Trophoblast cell (in vitro differentiated cells and primary cell): ENCODE results near the gene HOXA5.

ENCODE experiments used
- DNase-seq, 2 donors: peaks; one replicate each; pipeline ENCODE4 v3.0.0-alpha.2; 2016
- H2AFZ ChIP-seq: 2 replicates; pipeline ENCODE4 v1.6.1; 2013; ENCODE audit warnings: low read length, moderate library complexity, mild to moderate bottlenecking; ENCODE audit not compliant: insufficient read depth, poor library complexity
- H2AK5ac ChIP-seq: 2 replicates; pipeline ENCODE4 v1.6.1; 2013; ENCODE audit warnings: mild to moderate bottlenecking, low read length
- H2BK120ac ChIP-seq: 2 replicates; pipeline ENCODE4 v1.6.1; 2013; ENCODE audit warnings: low read length, mild to moderate bottlenecking, moderate library complexity; ENCODE audit not compliant: insufficient read depth, poor library complexity
- H2BK12ac ChIP-seq: 2 replicates; pipeline ENCODE4 v1.6.1; 2013; ENCODE audit warnings: mild to moderate bottlenecking, low read length, moderate library complexity
- H2BK5ac ChIP-seq: 2 replicates; pipeline ENCODE4 v1.6.1; 2013; ENCODE audit warnings: low read length, low read depth, moderate library complexity, mild to moderate bottlenecking; ENCODE audit not compliant: poor library complexity
- H3K14ac ChIP-seq: 2 replicates; pipeline ENCODE4 v1.6.1; 2013; ENCODE audit warnings: mild to moderate bottlenecking, low read length
- H3K18ac ChIP-seq: 2 replicates; pipeline ENCODE4 v1.6.1; 2013; ENCODE audit warnings: mild to moderate bottlenecking, low read length
- H3K23ac ChIP-seq: 2 replicates; pipeline ENCODE4 v1.6.1; 2013; ENCODE audit warnings: low read length
- H3K27ac ChIP-seq: 2 replicates; pipeline ENCODE4 v1.5.1; 2013; ENCODE audit warnings: low read depth, mild to moderate bottlenecking, inconsistent platforms, low read length, moderate library complexity
- H3K27me3 ChIP-seq: 2 replicates; pipeline ENCODE4 v1.6.1; 2013; ENCODE audit warnings: inconsistent platforms, mild to moderate bottlenecking, low read length, moderate library complexity; ENCODE audit not compliant: insufficient read depth
- H3K36me3 ChIP-seq, 2 experiments: 1 replicate in 1 of 2; 2 replicates in 1 of 2; pipeline ENCODE4 v1.6.1; 2013; ENCODE audit warnings: low read length in 2 of 2, mild to moderate bottlenecking in 2 of 2, moderate library complexity in 1 of 2; ENCODE audit not compliant: insufficient read depth in 2 of 2, control insufficient read depth in 1 of 2
- H3K4ac ChIP-seq: 2 replicates; pipeline ENCODE4 v1.6.1; 2013; ENCODE audit warnings: low read depth, mild to moderate bottlenecking, low read length, moderate library complexity
- H3K4me1 ChIP-seq, 2 experiments: 1 replicate in 1 of 2; 2 replicates in 1 of 2; pipeline ENCODE4 v1.6.1; 2013; ENCODE audit warnings: low read length in 2 of 2, mild to moderate bottlenecking in 2 of 2, moderate library complexity in 1 of 2; ENCODE audit not compliant: insufficient read depth in 2 of 2, control insufficient read depth in 1 of 2
- H3K4me2 ChIP-seq: 2 replicates; pipeline ENCODE4 v1.6.1; 2013; ENCODE audit warnings: inconsistent platforms, mild to moderate bottlenecking, low read length, moderate library complexity
- H3K4me3 ChIP-seq: 2 replicates; pipeline ENCODE4 v1.5.1; 2013; ENCODE audit warnings: mild to moderate bottlenecking, low read depth, low read length, inconsistent platforms
- H3K79me1 ChIP-seq: one replicate; pipeline ENCODE4 v1.6.1; 2013; ENCODE audit warnings: low read length
- H3K79me2 ChIP-seq: 2 replicates; pipeline ENCODE4 v1.6.1; 2013; ENCODE audit warnings: low read length, mild to moderate bottlenecking; ENCODE audit not compliant: control insufficient read depth, insufficient read depth, poor library complexity
- H3K9ac ChIP-seq: 2 replicates; pipeline ENCODE4 v1.6.1; 2013; ENCODE audit warnings: mild to moderate bottlenecking, low read length
- H3K9me3 ChIP-seq: 2 replicates; pipeline ENCODE4 v1.6.1; 2013; ENCODE audit warnings: low read depth, mild to moderate bottlenecking, control low read depth, inconsistent platforms, low read length; ENCODE audit not compliant: insufficient read depth
- H4K12ac ChIP-seq: 2 replicates; pipeline ENCODE4 v1.6.1; 2013; ENCODE audit warnings: low read depth, mild to moderate bottlenecking, low read length, moderate library complexity
- H4K8ac ChIP-seq: 2 replicates; pipeline ENCODE4 v1.6.1; 2013; ENCODE audit warnings: low read depth, mild to moderate bottlenecking, low read length, moderate library complexity
- H4K91ac ChIP-seq: one replicate; pipeline ENCODE4 v1.6.1; 2013; ENCODE audit warnings: low read depth, mild to moderate bottlenecking, low read length, moderate library complexity
- WGBS: extraction: QIAGEN DNeasy Blood & Tissue Kit; methylation state at CpG from one replicate; pipeline ENCODE4 v1.1.7; 2013; ENCODE audit warnings: missing lambda C conversion rate; ENCODE audit not compliant: insufficient read length, insufficient coverage; ENCODE audit errors: extremely low coverage; 5-methylcytosine and 5-hydroxymethylcytosine counted together

Gene HOXA5

DNA sequence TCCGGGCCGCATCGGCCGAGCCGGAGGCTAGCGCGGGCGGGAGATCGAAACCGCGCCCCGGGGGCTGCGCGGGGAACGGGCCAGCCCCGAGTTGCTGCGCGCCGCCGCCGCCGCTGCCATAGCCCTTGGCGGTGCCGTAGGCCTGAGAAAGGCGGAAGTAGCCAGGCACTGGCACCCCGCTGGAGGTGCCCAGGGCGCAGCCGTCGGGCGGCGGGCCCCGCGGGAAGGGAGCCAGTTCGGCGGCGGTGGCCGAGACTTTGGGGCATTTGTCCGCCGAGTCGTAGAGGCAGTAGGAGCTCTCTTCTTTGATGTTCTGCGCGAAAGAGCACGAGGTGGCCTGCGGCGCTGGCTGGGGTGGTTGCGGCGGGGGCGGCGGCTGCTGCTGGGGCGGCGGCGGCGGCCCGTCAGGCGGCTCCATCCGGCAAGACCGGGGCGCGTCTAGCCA is 30.1 kb upstream of the HOXA5 start:
- DNase-seq = peak in 1 of 2 donors; percentile 40
- H3K27me3 ChIP-seq = peaks cover 88% of the 10 kb centered on the region
- H3K4ac ChIP-seq = no peak overlapping the region
- H3K4me2 ChIP-seq = peak overlapping the region; percentile 51
- no peak overlapping the region for H3K27ac ChIP-seq
- no peak overlapping the region for H3K23ac ChIP-seq
- H3K14ac ChIP-seq = no peak overlapping the region
- no peak overlapping the region for H4K8ac ChIP-seq
- H2BK12ac ChIP-seq = no peak overlapping the region
- peaks cover 6 to 20% of the 10 kb centered on the region in 2 experiments for H3K4me1 ChIP-seq
- H4K12ac ChIP-seq = no peak overlapping the region
- H4K91ac ChIP-seq = no peak overlapping the region
- no peak overlapping the region for H2BK5ac ChIP-seq
- no peak overlapping the region for H2AK5ac ChIP-seq
- peak overlapping the region; percentile 25 for H3K4me3 ChIP-seq
- no CpG with 5 or more reads among the region's 59 CpGs for WGBS
- no peak overlapping the region for H3K18ac ChIP-seq
- H3K36me3 ChIP-seq = no peaks in the 10 kb centered on the region
- H3K79me1 ChIP-seq = no peaks in the 10 kb centered on the region
- no peaks in the 10 kb centered on the region for H3K79me2 ChIP-seq
- peak overlapping the region; percentile 54 for H2AFZ ChIP-seq
- H3K9ac ChIP-seq = no peak overlapping the region
- no peak overlapping the region for H2BK120ac ChIP-seq
- H3K9me3 ChIP-seq = peaks cover 44% of the 10 kb centered on the region

DNA sequence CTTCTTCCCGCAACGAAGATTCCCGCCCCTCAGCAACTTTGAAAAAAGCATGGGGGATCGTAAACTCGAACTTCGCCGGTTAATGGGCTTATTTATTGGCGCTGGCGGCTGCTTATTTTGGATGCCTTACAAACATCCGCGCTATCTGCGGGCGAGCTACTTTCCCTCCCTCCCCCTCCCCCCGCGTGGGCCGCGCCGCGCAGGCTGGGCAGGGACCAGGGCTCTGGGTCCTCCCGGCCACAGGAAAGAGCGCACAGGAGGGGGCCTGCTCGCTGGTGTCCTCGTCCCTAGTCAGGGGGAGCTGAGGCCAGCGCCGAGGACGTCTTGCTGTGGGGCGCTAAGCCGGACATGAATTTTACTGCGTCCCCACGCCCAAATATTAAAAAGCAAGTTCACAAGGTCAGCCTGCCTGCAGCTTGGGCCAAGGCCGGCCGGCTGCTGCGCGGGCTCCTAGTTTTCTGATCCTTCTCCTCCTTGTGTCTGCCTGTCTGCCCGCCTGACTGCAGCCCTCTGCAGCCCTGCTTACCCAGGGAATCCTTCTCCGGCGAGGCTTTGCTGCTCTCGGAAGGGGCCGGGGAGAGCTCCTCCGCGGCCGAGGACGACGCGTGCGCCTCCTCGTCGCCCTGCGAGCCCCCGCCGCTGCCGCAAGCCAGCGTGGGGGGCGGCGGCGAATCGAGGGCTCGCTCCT is 29.5 kb upstream of the HOXA5 start:
- H4K8ac ChIP-seq = no peak overlapping the region
- no peak overlapping the region for H3K4ac ChIP-seq
- H3K4me1 ChIP-seq = peaks cover 6 to 20% of the 10 kb centered on the region in 2 experiments
- WGBS = no CpG with 5 or more reads among the region's 58 CpGs
- H2AFZ ChIP-seq = peak overlapping the region; percentile 54
- no peak overlapping the region for H2BK120ac ChIP-seq
- peaks cover 48% of the 10 kb centered on the region for H3K9me3 ChIP-seq
- H4K91ac ChIP-seq = no peak overlapping the region
- no peak overlapping the region for H3K27ac ChIP-seq
- H3K14ac ChIP-seq = no peak overlapping the region
- no peak overlapping the region for H2AK5ac ChIP-seq
- no peaks in the 10 kb centered on the region for H3K79me1 ChIP-seq
- no peaks in the 10 kb centered on the region for H3K36me3 ChIP-seq
- DNase-seq = peak in 1 of 2 donors; percentile 39
- H3K23ac ChIP-seq = no peak overlapping the region
- H2BK12ac ChIP-seq = no peak overlapping the region
- no peaks in the 10 kb centered on the region for H3K79me2 ChIP-seq
- no peak overlapping the region for H4K12ac ChIP-seq
- H2BK5ac ChIP-seq = no peak overlapping the region
- peak overlapping the region; percentile 25 for H3K4me3 ChIP-seq
- peaks cover 90% of the 10 kb centered on the region for H3K27me3 ChIP-seq
- H3K9ac ChIP-seq = no peak overlapping the region
- no peak overlapping the region for H3K18ac ChIP-seq
- H3K4me2 ChIP-seq = peak overlapping the region; percentile 51

DNA sequence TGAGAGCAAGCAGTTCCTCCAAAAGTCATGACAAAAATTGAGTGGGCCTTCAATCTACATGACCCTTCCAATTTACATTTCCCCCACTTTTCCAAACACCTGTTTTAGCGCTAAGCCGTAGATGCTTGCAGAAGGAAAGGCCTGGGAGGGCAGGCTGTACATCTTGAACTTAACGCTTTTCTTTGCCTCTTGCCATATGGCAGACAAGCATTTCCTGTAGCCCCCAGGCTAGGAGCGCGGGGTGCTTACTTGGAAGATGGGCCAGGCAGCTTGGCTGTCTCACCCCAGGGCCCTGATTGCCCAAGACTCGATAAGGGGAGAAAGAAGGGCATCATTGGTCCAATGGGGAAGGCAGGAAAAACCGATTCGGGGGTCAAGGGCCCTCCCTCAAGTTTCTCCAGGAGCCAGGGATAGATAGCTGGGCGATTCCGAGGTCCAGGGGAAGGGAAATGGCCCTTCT is 28.9 kb upstream of the HOXA5 start:
- peaks cover 6 to 20% of the 10 kb centered on the region in 2 experiments for H3K4me1 ChIP-seq
- H3K4me3 ChIP-seq = no peak overlapping the region
- no peak overlapping the region for H2BK120ac ChIP-seq
- H3K23ac ChIP-seq = no peak overlapping the region
- H3K27ac ChIP-seq = no peak overlapping the region
- H3K79me1 ChIP-seq = no peaks in the 10 kb centered on the region
- H3K36me3 ChIP-seq = no peaks in the 10 kb centered on the region
- H3K9ac ChIP-seq = no peak overlapping the region
- H3K18ac ChIP-seq = no peak overlapping the region
- no peak overlapping the region for H2BK12ac ChIP-seq
- H4K8ac ChIP-seq = no peak overlapping the region
- no peak overlapping the region for H2AFZ ChIP-seq
- H4K91ac ChIP-seq = no peak overlapping the region
- DNase-seq = no peak
- H3K79me2 ChIP-seq = no peaks in the 10 kb centered on the region
- H4K12ac ChIP-seq = no peak overlapping the region
- H3K14ac ChIP-seq = no peak overlapping the region
- peaks cover 48% of the 10 kb centered on the region for H3K9me3 ChIP-seq
- H2AK5ac ChIP-seq = no peak overlapping the region
- no peak overlapping the region for H3K4me2 ChIP-seq
- H3K4ac ChIP-seq = no peak overlapping the region
- no peak overlapping the region for H2BK5ac ChIP-seq
- WGBS = no CpG with 5 or more reads among the region's 10 CpGs
- H3K27me3 ChIP-seq = peaks cover 89% of the 10 kb centered on the region

GRCh38 chr7:27171637-27172314 is 28.3 kb upstream of the HOXA5 start:
- Histone ChIP-seq H4K91ac (no peak overlapping the region), H3K4me2 (no peak overlapping the region), H3K27ac (no peak overlapping the region), H3K27me3 (peaks cover 89% of the 10 kb centered on the region), H2BK12ac (no peak overlapping the region), H3K79me2 (no peaks in the 10 kb centered on the region), H3K4me1 (peaks cover 6 to 20% of the 10 kb centered on the region in 2 experiments), H3K79me1 (no peaks in the 10 kb centered on the region), H2AK5ac (no peak overlapping the region), H3K9me3 (peaks cover 46% of the 10 kb centered on the region), H3K36me3 (no peaks in the 10 kb centered on the region), H3K4me3 (no peak overlapping the region), H4K8ac (no peak overlapping the region), H2AFZ (no peak overlapping the region), H3K23ac (no peak overlapping the region), H3K14ac (no peak overlapping the region), H2BK120ac (no peak overlapping the region), H4K12ac (no peak overlapping the region), H3K18ac (no peak overlapping the region), H3K9ac (no peak overlapping the region), H2BK5ac (no peak overlapping the region), H3K4ac (no peak overlapping the region)
- WGBS = no CpG with 5 or more reads among the region's 30 CpGs
- DNase-seq = peak in 1 of 2 donors; percentile 34
